Measurements from ENCODE around the gene DARS1.
"Not testable (repeated sequence)": the region's sequence is repeated elsewhere in the genome, so short reads cannot be mapped to it uniquely, and the experiment has no call there.

The DARS1 gene

GRCh38 chr2:135974036-135974435, 11.4 kb downstream of the DARS1 start:
- Histone ChIP-seq H3K9ac (ENCODE audit: low read depth, low read length) (no peak overlapping the region), H3K36me3 (ENCODE audit: control insufficient read depth, insufficient read depth, low read length) (no peaks in the 10 kb centered on the region), H3K4me1 (ENCODE audit: control insufficient read depth, insufficient read depth, low read length) (no peaks in the 10 kb centered on the region), H3K27me3 (ENCODE audit: control insufficient read depth, insufficient read depth, low read length) (no peaks in the 10 kb centered on the region), H3K4me3 (ENCODE audit: low read depth, low read length) (no peak overlapping the region), H3K9me3 (ENCODE audit: control insufficient read depth, insufficient read depth, low read length) (no peaks in the 10 kb centered on the region)

GRCh38 chr2:135969655-135970387, 15.6 kb downstream of the DARS1 start:
- Histone ChIP-seq H3K4me1 (ENCODE audit: control insufficient read depth, insufficient read depth, low read length) (no peaks in the 10 kb centered on the region), H3K36me3 (ENCODE audit: control insufficient read depth, insufficient read depth, low read length) (no peaks in the 10 kb centered on the region), H3K9ac (ENCODE audit: low read depth, low read length) (no peak overlapping the region), H3K27me3 (ENCODE audit: control insufficient read depth, insufficient read depth, low read length) (no peaks in the 10 kb centered on the region), H3K4me3 (ENCODE audit: low read depth, low read length) (no peak overlapping the region), H3K9me3 (ENCODE audit: control insufficient read depth, insufficient read depth, low read length) (no peaks in the 10 kb centered on the region)

GRCh38 chr2:135965756-135966155, 19.7 kb downstream of the DARS1 start:
- Histone ChIP-seq H3K36me3 (ENCODE audit: control insufficient read depth, insufficient read depth, low read length) (no peaks in the 10 kb centered on the region), H3K4me1 (ENCODE audit: control insufficient read depth, insufficient read depth, low read length) (peaks cover 19% of the 10 kb centered on the region), H3K4me3 (ENCODE audit: low read depth, low read length) (no peak overlapping the region), H3K9me3 (ENCODE audit: control insufficient read depth, insufficient read depth, low read length) (no peaks in the 10 kb centered on the region), H3K9ac (ENCODE audit: low read depth, low read length) (no peak overlapping the region), H3K27me3 (ENCODE audit: control insufficient read depth, insufficient read depth, low read length) (no peaks in the 10 kb centered on the region)

GRCh38 chr2:135964404-135964803, 21.0 kb downstream of the DARS1 start:
- H3K36me3 ChIP-seq (ENCODE audit: control insufficient read depth, insufficient read depth, low read length); H3K27me3 ChIP-seq (ENCODE audit: control insufficient read depth, insufficient read depth, low read length); H3K9me3 ChIP-seq (ENCODE audit: control insufficient read depth, insufficient read depth, low read length); H3K4me3 ChIP-seq (ENCODE audit: low read depth, low read length); H3K9ac ChIP-seq (ENCODE audit: low read depth, low read length): not testable (repeated sequence)
- peaks cover 29% of the 10 kb centered on the region for H3K4me1 ChIP-seq (ENCODE audit: control insufficient read depth, insufficient read depth, low read length)

GRCh38 chr2:135963841-135964240, 21.6 kb downstream of the DARS1 start:
- Histone ChIP-seq H3K4me3 (ENCODE audit: low read depth, low read length) (no peak overlapping the region), H3K9me3 (ENCODE audit: control insufficient read depth, insufficient read depth, low read length) (no peaks in the 10 kb centered on the region), H3K36me3 (ENCODE audit: control insufficient read depth, insufficient read depth, low read length) (no peaks in the 10 kb centered on the region), H3K27me3 (ENCODE audit: control insufficient read depth, insufficient read depth, low read length) (no peaks in the 10 kb centered on the region), H3K9ac (ENCODE audit: low read depth, low read length) (no peak overlapping the region), H3K4me1 (ENCODE audit: control insufficient read depth, insufficient read depth, low read length) (peaks cover 29% of the 10 kb centered on the region)

- Histone ChIP-seq H3K4me1 (ENCODE audit: control insufficient read depth, insufficient read depth, low read length) (peaks cover 29% of the 10 kb centered on the region), H3K9ac (ENCODE audit: low read depth, low read length) (no peak overlapping the region), H3K4me3 (ENCODE audit: low read depth, low read length) (no peak overlapping the region), H3K36me3 (ENCODE audit: control insufficient read depth, insufficient read depth, low read length) (no peaks in the 10 kb centered on the region), H3K9me3 (ENCODE audit: control insufficient read depth, insufficient read depth, low read length) (no peaks in the 10 kb centered on the region), H3K27me3 (ENCODE audit: control insufficient read depth, insufficient read depth, low read length) (no peaks in the 10 kb centered on the region)
Observed at GRCh38 chr2:135962366-135963123, 22.9 kb downstream of the DARS1 start.

GRCh38 chr2:135960656-135961551, 24.5 kb downstream of the DARS1 start:
- Histone ChIP-seq H3K36me3 (ENCODE audit: control insufficient read depth, insufficient read depth, low read length) (no peaks in the 10 kb centered on the region), H3K4me3 (ENCODE audit: low read depth, low read length) (no peak overlapping the region), H3K27me3 (ENCODE audit: control insufficient read depth, insufficient read depth, low read length) (no peaks in the 10 kb centered on the region), H3K9me3 (ENCODE audit: control insufficient read depth, insufficient read depth, low read length) (no peaks in the 10 kb centered on the region), H3K4me1 (ENCODE audit: control insufficient read depth, insufficient read depth, low read length) (peaks cover 29% of the 10 kb centered on the region), H3K9ac (ENCODE audit: low read depth, low read length) (no peak overlapping the region)

DNA sequence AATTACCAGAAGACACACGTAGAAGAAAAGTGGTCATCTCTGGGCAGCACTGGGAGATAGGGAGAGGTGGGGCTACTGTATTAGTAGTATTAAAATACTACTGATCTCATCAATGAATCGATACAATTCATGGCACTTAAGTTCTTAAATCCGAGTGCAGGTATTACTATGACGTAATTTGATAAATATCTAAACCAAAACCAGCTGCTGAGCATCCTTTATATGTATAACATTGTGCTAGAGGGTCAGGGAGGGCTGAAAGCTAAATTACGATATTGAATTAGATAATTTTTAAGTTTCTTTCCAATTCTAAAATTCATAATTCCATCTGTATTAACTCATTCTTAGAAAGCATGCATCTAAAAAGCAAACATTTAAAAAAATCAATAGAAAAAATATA, 25.3 kb downstream of the DARS1 start:
- H3K4me3 ChIP-seq (ENCODE audit: low read depth, low read length) = no peak overlapping the region
- no peaks in the 10 kb centered on the region for H3K9me3 ChIP-seq (ENCODE audit: control insufficient read depth, insufficient read depth, low read length)
- no peak overlapping the region for H3K9ac ChIP-seq (ENCODE audit: low read depth, low read length)
- no peaks in the 10 kb centered on the region for H3K36me3 ChIP-seq (ENCODE audit: control insufficient read depth, insufficient read depth, low read length)
- H3K4me1 ChIP-seq (ENCODE audit: control insufficient read depth, insufficient read depth, low read length) = peaks cover 29% of the 10 kb centered on the region
- H3K27me3 ChIP-seq (ENCODE audit: control insufficient read depth, insufficient read depth, low read length) = no peaks in the 10 kb centered on the region

DNA sequence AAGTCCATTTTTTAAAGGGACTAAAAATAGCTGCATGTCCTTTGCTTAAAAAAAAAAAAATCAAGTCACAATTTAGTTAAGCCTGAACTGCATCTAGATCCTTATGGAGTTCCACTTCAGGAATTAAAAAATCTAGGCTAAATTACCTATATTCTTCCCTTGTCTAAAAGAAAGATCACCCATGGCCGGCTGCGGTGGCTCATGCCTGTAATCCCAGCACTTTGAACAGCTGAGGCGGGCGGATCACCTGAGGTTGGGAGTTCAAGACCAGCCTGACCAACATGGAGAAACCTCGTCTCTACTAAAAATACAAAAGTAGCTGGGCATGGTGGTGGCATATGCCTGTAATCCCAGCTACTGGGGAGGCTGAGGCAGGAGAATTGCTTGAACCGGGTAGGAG, 26.5 kb downstream of the DARS1 start:
- peaks cover 29% of the 10 kb centered on the region for H3K4me1 ChIP-seq (ENCODE audit: control insufficient read depth, insufficient read depth, low read length)
- not testable (repeated sequence) for H3K9me3 ChIP-seq (ENCODE audit: control insufficient read depth, insufficient read depth, low read length); H3K27me3 ChIP-seq (ENCODE audit: control insufficient read depth, insufficient read depth, low read length); H3K36me3 ChIP-seq (ENCODE audit: control insufficient read depth, insufficient read depth, low read length); H3K4me3 ChIP-seq (ENCODE audit: low read depth, low read length); H3K9ac ChIP-seq (ENCODE audit: low read depth, low read length)

DNA sequence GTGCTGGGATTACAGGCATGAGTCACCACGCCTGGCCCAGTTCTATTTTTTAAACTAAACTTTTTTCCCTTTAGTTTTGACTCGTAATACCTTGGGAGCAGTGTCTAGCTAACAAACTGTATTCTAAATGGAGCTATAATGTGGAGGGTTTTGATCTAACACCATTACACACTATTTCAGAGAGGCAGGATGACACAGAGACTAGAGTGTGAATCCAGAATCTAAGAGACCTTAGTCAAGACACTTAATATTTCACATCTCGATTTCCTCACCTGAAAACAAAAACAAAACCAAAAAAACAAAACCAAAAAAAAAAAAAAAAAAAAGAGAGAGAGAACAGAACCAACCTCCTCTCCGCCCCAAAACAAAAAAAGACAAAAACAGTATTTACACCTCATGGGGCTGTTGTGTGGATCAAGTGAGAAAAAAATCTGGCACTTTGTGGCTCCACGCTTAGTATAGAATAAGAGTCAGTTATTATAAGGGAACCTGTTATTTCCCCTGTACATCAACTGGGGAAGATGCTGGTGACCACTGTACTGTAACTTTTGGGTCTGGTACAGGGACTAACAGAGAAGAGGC, 31.3 kb downstream of the DARS1 start:
- H3K27me3 ChIP-seq (ENCODE audit: control insufficient read depth, insufficient read depth, low read length) = no peaks in the 10 kb centered on the region
- no peaks in the 10 kb centered on the region for H3K36me3 ChIP-seq (ENCODE audit: control insufficient read depth, insufficient read depth, low read length)
- H3K9ac ChIP-seq (ENCODE audit: low read depth, low read length) = no peak overlapping the region
- no peaks in the 10 kb centered on the region for H3K4me1 ChIP-seq (ENCODE audit: control insufficient read depth, insufficient read depth, low read length)
- H3K9me3 ChIP-seq (ENCODE audit: control insufficient read depth, insufficient read depth, low read length) = no peaks in the 10 kb centered on the region
- no peak overlapping the region for H3K4me3 ChIP-seq (ENCODE audit: low read depth, low read length)

DNA sequence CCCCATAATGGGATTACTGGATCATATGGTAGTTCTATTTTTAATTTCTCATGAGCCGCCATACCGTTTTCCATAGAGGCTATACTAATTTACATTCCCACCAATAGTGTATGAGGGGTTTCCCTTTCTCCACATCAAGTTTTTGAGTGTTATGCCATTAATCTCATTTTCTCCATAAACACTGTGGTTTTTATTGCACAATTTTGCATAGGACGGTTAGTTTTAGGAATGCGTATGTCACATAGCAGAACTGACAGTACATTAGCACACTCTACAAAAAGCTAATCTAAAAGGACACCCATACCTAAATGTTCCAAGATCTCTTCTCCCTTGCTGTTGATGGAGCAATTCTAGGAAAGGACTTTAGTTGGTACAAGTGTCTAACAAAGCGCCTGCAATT, 32.5 kb downstream of the DARS1 start:
- Histone ChIP-seq H3K4me1 (ENCODE audit: control insufficient read depth, insufficient read depth, low read length) (no peaks in the 10 kb centered on the region), H3K9me3 (ENCODE audit: control insufficient read depth, insufficient read depth, low read length) (no peaks in the 10 kb centered on the region), H3K9ac (ENCODE audit: low read depth, low read length) (no peak overlapping the region), H3K27me3 (ENCODE audit: control insufficient read depth, insufficient read depth, low read length) (no peaks in the 10 kb centered on the region), H3K4me3 (ENCODE audit: low read depth, low read length) (no peak overlapping the region), H3K36me3 (ENCODE audit: control insufficient read depth, insufficient read depth, low read length) (no peaks in the 10 kb centered on the region)
